PC-9 (cell line): Measurements from ENCODE around the gene ETV7.

Source experiments
- CTCF ChIP-seq: fragments of 200-600 bp; sonication (generic); conservative IDR thresholded peaks from 2 replicates; pipeline ENCODE4 v1.6.1; 2017; ENCODE audit warnings: mixed run types, antibody characterized with exemption, mild to moderate bottlenecking, moderate library complexity
- EZH2 ChIP-seq: fragments of 200-600 bp; sonication (generic); IDR thresholded peaks from 2 replicates; pipeline ENCODE4 v1.8.0; 2017; ENCODE audit warnings: antibody characterized with exemption, low read depth

DNA sequence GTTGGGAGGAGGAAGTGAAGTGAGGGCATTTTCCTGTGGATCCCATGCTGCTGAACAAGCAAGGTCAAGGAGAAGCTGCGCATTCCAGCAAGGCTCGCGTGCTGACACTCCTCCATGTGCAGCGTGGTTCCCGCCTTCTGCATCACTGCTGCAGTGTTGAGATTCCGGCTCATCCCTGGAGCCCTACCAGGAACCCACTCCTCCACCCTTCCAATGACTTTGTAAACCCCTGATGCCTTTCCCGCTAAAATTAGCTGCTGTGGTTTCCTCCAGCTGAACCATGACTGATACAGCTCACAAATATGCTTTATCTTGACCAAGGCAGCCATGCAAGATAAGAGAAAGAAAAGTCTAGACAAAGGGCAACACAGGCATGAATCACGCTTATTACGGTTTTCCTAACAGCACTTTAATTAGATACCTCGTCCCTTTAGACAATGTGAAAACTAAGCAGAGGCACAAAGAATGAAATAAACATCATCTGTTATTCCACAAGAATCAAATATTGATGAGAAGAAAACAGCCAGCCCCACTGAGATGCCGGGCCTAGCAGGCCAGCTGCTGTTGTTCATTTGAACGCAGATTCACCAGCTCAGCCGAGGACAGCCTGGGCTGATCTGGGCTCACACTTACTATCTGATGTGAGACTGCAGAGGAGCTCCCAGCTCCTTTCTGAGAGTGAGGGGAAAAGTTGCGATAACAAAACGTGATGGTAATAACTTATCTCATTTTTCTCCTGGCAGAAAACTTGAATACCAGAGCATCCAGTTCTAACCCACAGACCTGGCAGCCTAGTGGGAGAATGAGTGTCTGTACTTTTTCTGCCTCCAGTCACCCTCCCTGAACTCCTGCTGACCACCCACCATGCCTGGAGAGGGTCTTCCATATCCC is 36.5 kb downstream of the ETV7 start:
- TF ChIP-seq CTCF (no peak), EZH2 (no peak)
